K562 (cell line): ENCODE results near the gene VRK3. TPM values are rescaled to one million over a fixed set of nuclear protein-coding genes. Genes with fewer than 3 reads are reported as not detected.
A peak's percentile ranks its signal among the peaks of the same experiment; 100 is the strongest.

Experiments
- ATF1 ChIP-seq, 2 experiments: fragments of 450-650 bp in 1 of 2; IDR thresholded peaks; 2 replicates each; pipeline ENCODE4 v1.6.1; 2016; ENCODE audit warnings: missing compliant biosample characterization in 1 of 2, missing genetic modification characterization in 1 of 2
- CBFB ChIP-seq: sonication (generic); formaldehyde crosslinking; IDR thresholded peaks from 2 replicates; pipeline ENCODE4 v1.4.0; 2020; ENCODE audit warnings: mild to moderate bottlenecking, missing genetic modification reagents
- CBX8 ChIP-seq: fragments of 200-600 bp; sonication (generic); IDR thresholded peaks from 2 replicates; pipeline ENCODE4 v1.6.1; 2012; ENCODE audit warnings: borderline replicate concordance, mixed run types, low read depth, mild to moderate bottlenecking, moderate library complexity, mixed read lengths, low read length, control low read depth, inconsistent platforms; ENCODE audit not compliant: poor library complexity, severe bottlenecking; ENCODE audit errors: extremely low read depth
- CC2D1A ChIP-seq: fragments of 450-650 bp; IDR thresholded peaks from 2 replicates; pipeline ENCODE4 v1.6.1; 2017; ENCODE audit warnings: mild to moderate bottlenecking
- CEBPG ChIP-seq, 3 experiments: fragments of 200-800 bp in 1 of 3; sonication (Bioruptor generic) in 1 of 3; sonication (generic) in 1 of 3; formaldehyde crosslinking in 1 of 3; IDR thresholded peaks in 2 of 3; conservative IDR thresholded peaks in 1 of 3; 2 replicates each; pipeline versions ENCODE4 v1.6.1 to v1.8.0; 2016 to 2022; ENCODE audit warnings: missing compliant biosample characterization in 2 of 3, missing genetic modification characterization in 2 of 3, mild to moderate bottlenecking in 1 of 3, missing genetic modification reagents in 1 of 3
- CREB1 ChIP-seq, 2 experiments: sonication (generic) in 1 of 2; formaldehyde crosslinking in 1 of 2; IDR thresholded peaks; 2 replicates each; pipeline versions ENCODE4 v1.6.1 to v1.8.0; 2012 to 2022; ENCODE audit warnings: inconsistent platforms in 1 of 2, mild to moderate bottlenecking in 1 of 2, missing genetic modification reagents in 1 of 2, moderate library complexity in 1 of 2
- EWSR1 ChIP-seq: fragments of 450-650 bp; IDR thresholded peaks from 2 replicates; pipeline ENCODE4 v1.6.1; 2018; ENCODE audit warnings: borderline replicate concordance, mild to moderate bottlenecking, low read depth, moderate library complexity; ENCODE audit not compliant: partially characterized antibody
- FOXK1 ChIP-seq: sonication (generic); formaldehyde crosslinking; IDR thresholded peaks from 2 replicates; pipeline ENCODE4 v1.8.0; 2022; ENCODE audit warnings: missing genetic modification reagents, mild to moderate bottlenecking, borderline replicate concordance
- HDAC1 ChIP-seq, 2 experiments: fragments of 450-650 bp; IDR thresholded peaks; 2 replicates each; pipeline ENCODE4 v1.6.1; 2016 to 2017; ENCODE audit warnings: inconsistent platforms in 1 of 2, mild to moderate bottlenecking in 1 of 2, moderate library complexity in 1 of 2
- JUND ChIP-seq, 2 experiments: IDR thresholded peaks; 2 replicates in 1 of 2; 3 replicates in 1 of 2; pipeline ENCODE4 v1.6.1; 2011; ENCODE audit warnings: borderline replicate concordance in 2 of 2, low read depth in 2 of 2, low read length in 2 of 2, improper control_type of control experiment in 1 of 2, missing biosample characterization in 1 of 2, missing genetic modification characterization in 1 of 2, missing genetic modification reagents in 1 of 2
- KDM4B ChIP-seq, 2 experiments: fragments of 450-650 bp in 1 of 2; sonication (generic) in 1 of 2; IDR thresholded peaks; 2 replicates each; pipeline ENCODE4 v1.6.1; 2016 to 2017; ENCODE audit warnings: borderline replicate concordance in 2 of 2, antibody characterized with exemption in 1 of 2, low read depth in 1 of 2, mild to moderate bottlenecking in 1 of 2
- KLF6 ChIP-seq: fragments of 250-450 bp; sonication (Bioruptor Pico); IDR thresholded peaks from 2 replicates; pipeline ENCODE4 v1.4.0; 2020; ENCODE audit warnings: mild to moderate bottlenecking, moderate library complexity, borderline replicate concordance
- PHTF2 ChIP-seq: fragments of 250-450 bp; sonication (Bioruptor Pico); IDR thresholded peaks from 2 replicates; pipeline ENCODE4 v1.5.0; 2021; ENCODE audit warnings: mild to moderate bottlenecking
- RBFOX2 ChIP-seq: fragments of 200-400 bp; formaldehyde crosslinking; IDR thresholded peaks from 2 replicates; pipeline ENCODE4 v1.6.1; 2017; ENCODE audit warnings: low read depth, mild to moderate bottlenecking, low read length, moderate library complexity
- TCFL5 ChIP-seq: fragments of 250-450 bp; sonication (Bioruptor Pico); conservative IDR thresholded peaks from 2 replicates; pipeline ENCODE4 v1.6.1; 2021; ENCODE audit warnings: mild to moderate bottlenecking, moderate library complexity, matching md5 sums
- TEAD1 ChIP-seq, 2 experiments: fragments of 450-650 bp in 1 of 2; sonication (generic) in 1 of 2; formaldehyde crosslinking; IDR thresholded peaks; 2 replicates each; pipeline versions ENCODE4 v1.4.0 to v1.8.0; 2020 to 2022; ENCODE audit warnings: mild to moderate bottlenecking in 2 of 2, missing genetic modification reagents in 1 of 2
- TGIF2 ChIP-seq: sonication (generic); formaldehyde crosslinking; IDR thresholded peaks from 2 replicates; pipeline ENCODE4 v1.8.1; 2022; ENCODE audit warnings: mild to moderate bottlenecking, missing genetic modification reagents, moderate library complexity
- ZNF143 ChIP-seq: sonication (generic); formaldehyde crosslinking; IDR thresholded peaks from 2 replicates; pipeline ENCODE4 v1.9.0; 2022; ENCODE audit warnings: mild to moderate bottlenecking, missing genetic modification reagents
- ZNF174 ChIP-seq: fragments of 250-450 bp; sonication (Bioruptor Pico); IDR thresholded peaks from 2 replicates; pipeline ENCODE4 v1.4.0; 2020; ENCODE audit warnings: mild to moderate bottlenecking
- polyA plus RNA-seq, 8 experiments: library from polyadenylated mRNA; depleted of rRNA in 4 of 8; stranded (reverse) in 5 of 8; unstranded in 3 of 8; fragments of >200 nt; fragmentation: Nextera tagmentation in 2 of 8; fragmentation: Illumina TruSeq in 1 of 8; extraction: Ambion mirVana in 2 of 8; extraction: Trizol in 1 of 8; gene quantifications; 2 replicates each; pipeline versions ENCODE4 v1.2.1 to v1.2.3, GENCODE V29; 2011 to 2014; ENCODE audit warnings: inconsistent platforms in 1 of 8, missing spikeins in 1 of 8
- total RNA-seq, 7 experiments: library from RNA; depleted of rRNA in 6 of 7; stranded (reverse); fragments of >200 nt in 6 of 7; fragmentation: Illumina TruSeq in 2 of 7; extraction: Trizol in 2 of 7; gene quantifications; 2 replicates each; pipeline versions ENCODE4 v1.2.1 to v1.2.3, GENCODE V29; 2011 to 2021; ENCODE audit warnings: low replicate concordance in 1 of 7
- TF ChIP-seq, protein P1 (sequence below), 3 experiments: IDR thresholded peaks in 2 of 3; conservative IDR thresholded peaks in 1 of 3; 2 replicates each; pipeline ENCODE4 v1.5.1; 2011 to 2012; ENCODE audit warnings: low read length in 3 of 3, mild to moderate bottlenecking in 3 of 3, control low read depth in 2 of 3, improper control_type of control experiment in 1 of 3, inconsistent platforms in 1 of 3, low read depth in 1 of 3, mixed read lengths in 1 of 3, moderate library complexity in 1 of 3; ENCODE audit not compliant: insufficient read depth in 2 of 3
- TF ChIP-seq, protein P2 (sequence below): fragments of 250-450 bp; sonication (Bioruptor Pico); IDR thresholded peaks from 2 replicates; pipeline ENCODE4 v1.4.0; 2020; ENCODE audit warnings: mild to moderate bottlenecking, moderate library complexity

VRK3 gene
- total and polyA plus RNA-seq, 9 of the 15 experiments (the other 6 are each of a cell fraction or from before 2014, with no cell fraction given): 25.6 to 94.3 (median 42.9) TPM

DNA sequence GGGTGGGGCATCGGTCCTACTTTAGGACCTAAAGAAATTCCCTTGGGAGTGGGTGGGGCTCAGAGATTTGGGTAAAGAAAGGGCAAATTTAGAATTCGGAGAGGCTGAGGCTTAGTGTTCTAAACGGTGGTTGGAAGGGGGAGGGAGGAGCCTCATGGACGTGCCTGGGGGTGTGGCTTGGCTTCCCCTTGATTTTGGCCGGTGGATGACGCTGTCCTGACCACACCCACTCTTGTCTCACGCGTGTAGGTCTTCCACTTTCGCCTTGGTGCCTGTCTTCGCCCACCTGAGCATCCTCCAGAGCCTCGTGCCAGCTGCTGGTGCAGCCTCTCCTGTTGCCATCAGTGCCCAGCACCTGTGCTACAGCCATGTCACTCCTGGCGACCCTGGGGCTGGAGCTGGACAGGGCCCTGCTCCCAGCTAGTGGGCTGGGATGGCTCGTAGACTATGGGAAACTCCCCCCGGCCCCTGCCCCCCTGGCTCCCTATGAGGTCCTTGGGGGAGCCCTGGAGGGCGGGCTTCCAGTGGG, 94.6 kb downstream of the VRK3 start (continued):
- TF ChIP-seq ATF1 (CRISPR knock-in tag; IDR thresholded peaks at IDR 0.05): no peak
- peak; percentile 14; the same call in 1 of the 2 replicates for TF ChIP-seq ATF1 (tag; IDR thresholded peaks at IDR 0.05)
- TF ChIP-seq CREB1 (IDR thresholded peaks at IDR 0.05): peak; percentile 52; the same call in 1 of the 2 replicates
- TF ChIP-seq CREB1 (CRISPR knock-in tag; IDR thresholded peaks at IDR 0.05): 0 out of 2 replicates have a peak, but pooled peaks have one; percentile 35
- TF ChIP-seq KLF6: no peak
- TF ChIP-seq TGIF2 (CRISPR knock-in tag): no peak
- TF ChIP-seq RBFOX2: peak; percentile 86
- TF ChIP-seq PHTF2 (CRISPR knock-in tag): no peak
- TF ChIP-seq HDAC1 (IDR thresholded peaks at IDR 0.05): peak in 1 of 2 experiments; percentile 26; a peak in 1 of 4 replicates
- no peak for TF ChIP-seq TCFL5 (CRISPR knock-in tag)
- TF ChIP-seq JUND (IDR thresholded peaks at IDR 0.05; ENCODE audit: borderline replicate concordance, low read depth, low read length): 0 out of 2 replicates have a peak, but pooled peaks have one; percentile 3
- TF ChIP-seq JUND (tag; IDR thresholded peaks at IDR 0.05; ENCODE audit: borderline replicate concordance, low read depth, low read length): no peak; the same call in 2 of the 3 replicates
- no peak for TF ChIP-seq EWSR1
- TF ChIP-seq TEAD1 (CRISPR knock-in tag; IDR thresholded peaks at IDR 0.05): 0 out of 4 replicates have a peak, but pooled peaks of 1 of the 2 experiments have one; percentile 2
- 0 out of 2 replicates have a peak, but pooled peaks have one; percentile 2 for TF ChIP-seq CEBPG (CRISPR knock-in tag; IDR thresholded peaks at IDR 0.05)
- no peak for TF ChIP-seq CEBPG (tag; conservative IDR thresholded peaks at IDR 0.05 in 1 of 2, IDR thresholded peaks at IDR 0.05 in 1 of 2)
- no peak for TF ChIP-seq ZNF174 (CRISPR knock-in tag)
- TF ChIP-seq, protein P1, sequence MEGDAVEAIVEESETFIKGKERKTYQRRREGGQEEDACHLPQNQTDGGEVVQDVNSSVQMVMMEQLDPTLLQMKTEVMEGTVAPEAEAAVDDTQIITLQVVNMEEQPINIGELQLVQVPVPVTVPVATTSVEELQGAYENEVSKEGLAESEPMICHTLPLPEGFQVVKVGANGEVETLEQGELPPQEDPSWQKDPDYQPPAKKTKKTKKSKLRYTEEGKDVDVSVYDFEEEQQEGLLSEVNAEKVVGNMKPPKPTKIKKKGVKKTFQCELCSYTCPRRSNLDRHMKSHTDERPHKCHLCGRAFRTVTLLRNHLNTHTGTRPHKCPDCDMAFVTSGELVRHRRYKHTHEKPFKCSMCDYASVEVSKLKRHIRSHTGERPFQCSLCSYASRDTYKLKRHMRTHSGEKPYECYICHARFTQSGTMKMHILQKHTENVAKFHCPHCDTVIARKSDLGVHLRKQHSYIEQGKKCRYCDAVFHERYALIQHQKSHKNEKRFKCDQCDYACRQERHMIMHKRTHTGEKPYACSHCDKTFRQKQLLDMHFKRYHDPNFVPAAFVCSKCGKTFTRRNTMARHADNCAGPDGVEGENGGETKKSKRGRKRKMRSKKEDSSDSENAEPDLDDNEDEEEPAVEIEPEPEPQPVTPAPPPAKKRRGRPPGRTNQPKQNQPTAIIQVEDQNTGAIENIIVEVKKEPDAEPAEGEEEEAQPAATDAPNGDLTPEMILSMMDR (IDR thresholded peaks at IDR 0.05 in 2 of 3, conservative IDR thresholded peaks at IDR 0.05 in 1 of 3; ENCODE audit: insufficient read depth in 2 of 3, low read depth in 1 of 3, low read length in 3 of 3): no peak
- TF ChIP-seq CBFB (CRISPR knock-in tag): 0 out of 2 replicates have a peak, but pooled peaks have one; percentile 42
- no peak for TF ChIP-seq CBX8
- TF ChIP-seq KDM4B (IDR thresholded peaks at IDR 0.05; ENCODE audit: borderline replicate concordance in 2 of 2, low read depth in 1 of 2): 0 out of 4 replicates have a peak, but pooled peaks of 1 of the 2 experiments have one; percentile 25
- 0 out of 2 replicates have a peak, but pooled peaks have one; percentile 32 for TF ChIP-seq FOXK1 (CRISPR knock-in tag)
- no peak for TF ChIP-seq CC2D1A
- peak; percentile 10; the same call in 1 of the 2 replicates for TF ChIP-seq ZNF143
- TF ChIP-seq, protein P2, sequence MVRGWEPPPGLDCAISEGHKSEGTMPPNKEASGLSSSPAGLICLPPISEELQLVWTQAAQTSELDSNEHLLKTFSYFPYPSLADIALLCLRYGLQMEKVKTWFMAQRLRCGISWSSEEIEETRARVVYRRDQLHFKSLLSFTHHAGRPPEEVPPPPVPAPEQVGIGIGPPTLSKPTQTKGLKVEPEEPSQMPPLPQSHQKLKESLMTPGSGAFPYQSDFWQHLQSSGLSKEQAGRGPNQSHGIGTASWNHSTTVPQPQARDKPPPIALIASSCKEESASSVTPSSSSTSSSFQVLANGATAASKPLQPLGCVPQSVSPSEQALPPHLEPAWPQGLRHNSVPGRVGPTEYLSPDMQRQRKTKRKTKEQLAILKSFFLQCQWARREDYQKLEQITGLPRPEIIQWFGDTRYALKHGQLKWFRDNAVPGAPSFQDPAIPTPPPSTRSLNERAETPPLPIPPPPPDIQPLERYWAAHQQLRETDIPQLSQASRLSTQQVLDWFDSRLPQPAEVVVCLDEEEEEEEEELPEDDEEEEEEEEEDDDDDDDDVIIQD: no peak
